GM18861 (cell line): ENCODE results near the gene FBRSL1.

Experiments
- ATAC-seq: cut with Tn5 transposase; IDR thresholded peaks from one replicate; pipeline ENCODE4 v1.9.1; 2021; ENCODE audit not compliant: unreplicated experiment

FBRSL1 gene

DNA sequence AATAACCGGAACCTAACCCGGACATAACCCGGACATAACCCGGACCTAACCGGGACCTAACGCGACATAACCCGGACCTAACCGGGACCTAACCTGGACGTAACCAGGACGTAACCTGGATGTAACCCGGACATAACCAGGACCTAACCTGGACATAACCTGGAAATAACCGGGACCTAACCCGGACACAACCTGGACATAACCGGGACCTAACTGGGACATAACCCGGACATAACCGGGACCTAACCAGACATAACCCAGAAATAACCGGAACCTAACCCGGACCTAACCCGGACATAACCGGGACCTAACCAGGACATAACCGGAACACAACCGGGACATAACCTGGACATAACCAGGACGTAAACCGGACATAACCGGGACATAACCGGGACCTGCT is 6.7 kb upstream of the FBRSL1 start:
- ATAC-seq = no peak

DNA sequence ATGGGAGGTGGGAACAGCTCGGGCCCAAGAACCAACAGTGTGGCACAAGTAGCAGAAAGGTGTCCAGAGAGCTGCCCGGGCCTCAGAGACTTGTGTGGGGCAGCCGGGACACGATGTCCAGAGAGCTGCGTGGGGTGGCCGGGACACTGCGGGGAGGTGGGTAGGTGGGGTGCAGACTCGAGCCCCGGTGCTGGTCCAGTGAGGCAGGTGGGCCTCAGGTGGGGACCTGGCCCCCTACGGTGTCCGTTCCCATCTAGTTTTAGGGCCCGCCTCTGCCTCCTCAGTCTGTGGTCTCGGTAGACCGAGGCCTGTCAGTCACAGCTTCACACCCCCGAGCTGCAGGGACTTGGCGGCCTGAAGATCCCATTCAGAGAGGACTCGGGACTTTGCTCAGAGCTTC is 6.3 kb upstream of the FBRSL1 start:
- ATAC-seq = no peak

DNA sequence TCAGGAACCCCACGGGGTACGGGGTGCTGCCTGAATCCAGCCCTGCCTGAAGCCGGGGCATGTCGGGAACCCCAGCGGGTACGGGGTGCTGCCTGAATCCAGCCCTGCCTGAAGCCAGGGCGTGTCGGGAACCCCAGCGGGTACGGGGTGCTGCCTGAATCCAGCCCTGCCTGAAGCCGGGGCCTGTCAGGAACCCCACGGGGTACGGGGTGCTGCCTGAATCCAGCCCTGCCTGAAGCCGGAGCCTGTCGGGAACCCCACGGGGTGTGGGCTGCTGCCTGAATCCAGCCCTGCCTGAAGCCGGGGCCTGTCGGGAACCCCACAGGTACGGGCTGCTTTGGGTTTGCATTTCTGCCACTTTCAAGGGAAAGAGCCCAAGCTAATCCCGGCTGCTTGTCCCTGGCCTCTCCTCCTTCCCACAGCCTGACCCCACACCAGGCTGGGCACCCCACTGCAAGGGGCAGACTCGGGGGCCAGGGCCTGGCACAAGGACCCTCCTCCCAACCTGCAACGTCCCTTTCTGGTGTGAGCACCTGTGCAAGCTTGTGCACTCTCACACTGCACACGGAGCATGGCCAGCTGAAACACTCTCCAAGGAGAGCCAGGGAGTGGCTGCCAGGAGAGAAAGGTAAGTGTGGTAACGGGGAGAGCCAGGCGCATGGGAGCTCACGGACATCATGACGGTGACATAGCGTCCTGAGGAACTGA is 5.6 kb upstream of the FBRSL1 start:
- ATAC-seq = no peak

DNA sequence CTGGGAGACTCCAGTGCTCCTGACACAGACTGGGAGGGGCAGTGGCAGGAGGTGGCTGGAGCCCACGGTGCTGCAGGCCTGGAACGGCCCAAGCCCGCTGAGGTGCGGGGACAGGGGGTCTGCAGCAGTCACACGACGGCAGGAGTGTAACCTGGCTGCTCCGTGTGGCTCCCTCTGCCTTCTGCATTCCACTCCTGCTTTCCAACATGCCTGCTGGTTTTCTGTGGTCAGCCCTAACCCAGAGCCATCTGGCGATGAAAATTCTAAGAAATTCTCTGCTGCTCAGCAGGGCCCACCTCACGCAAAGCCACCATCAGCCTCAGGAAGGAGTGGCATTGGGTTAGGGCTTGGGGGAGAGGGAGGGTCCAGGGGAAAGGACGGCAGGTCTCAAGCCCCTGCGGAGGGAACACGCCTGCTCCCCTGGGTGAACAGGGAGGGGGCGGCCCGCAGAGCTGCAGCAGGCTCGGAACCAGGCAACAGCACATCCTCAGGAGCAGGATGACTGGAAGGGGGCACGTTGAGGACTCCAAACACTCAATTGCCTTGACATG is 5.0 kb upstream of the FBRSL1 start:
- ATAC-seq = no peak

DNA sequence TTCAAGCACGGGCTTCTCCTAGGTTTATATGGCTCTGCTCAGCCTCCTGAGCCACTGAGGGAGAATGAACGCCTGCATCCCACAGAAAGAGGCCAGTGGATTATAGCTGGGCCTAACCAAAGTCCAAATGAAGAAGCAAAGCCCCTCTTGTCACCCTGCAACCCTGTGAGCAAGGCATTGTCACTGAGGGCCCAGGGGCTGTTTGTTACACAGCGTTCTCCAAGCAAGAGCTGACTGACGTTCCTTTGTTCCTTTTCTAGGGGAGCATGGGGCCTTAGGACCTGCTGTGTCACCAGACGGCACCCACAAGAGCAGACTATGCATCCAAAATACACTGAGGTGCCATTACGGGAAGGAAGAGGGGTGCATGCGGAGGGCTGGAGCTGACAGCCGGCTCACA is 4.3 kb upstream of the FBRSL1 start:
- no peak for ATAC-seq

DNA sequence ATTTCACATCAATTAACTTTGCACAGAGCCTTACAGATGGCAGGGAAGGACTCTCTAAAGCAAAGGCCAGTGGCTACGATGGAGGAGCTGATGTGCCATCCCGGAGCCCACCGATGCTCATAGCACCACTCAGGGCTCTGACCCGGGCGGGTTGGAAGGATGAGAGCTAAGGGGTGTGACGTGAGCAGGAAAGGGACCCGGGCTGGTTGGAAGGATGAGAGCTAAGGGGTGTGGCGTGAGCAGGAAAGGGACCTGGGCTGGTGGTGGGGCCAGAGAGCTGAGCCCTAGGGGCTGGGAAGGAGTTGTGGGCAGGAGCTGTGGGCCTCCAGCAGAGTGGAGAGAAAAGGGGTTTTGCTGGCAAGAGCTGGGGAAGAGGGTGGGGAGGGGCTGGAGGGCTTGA is 3.8 kb upstream of the FBRSL1 start:
- ATAC-seq = no peak

DNA sequence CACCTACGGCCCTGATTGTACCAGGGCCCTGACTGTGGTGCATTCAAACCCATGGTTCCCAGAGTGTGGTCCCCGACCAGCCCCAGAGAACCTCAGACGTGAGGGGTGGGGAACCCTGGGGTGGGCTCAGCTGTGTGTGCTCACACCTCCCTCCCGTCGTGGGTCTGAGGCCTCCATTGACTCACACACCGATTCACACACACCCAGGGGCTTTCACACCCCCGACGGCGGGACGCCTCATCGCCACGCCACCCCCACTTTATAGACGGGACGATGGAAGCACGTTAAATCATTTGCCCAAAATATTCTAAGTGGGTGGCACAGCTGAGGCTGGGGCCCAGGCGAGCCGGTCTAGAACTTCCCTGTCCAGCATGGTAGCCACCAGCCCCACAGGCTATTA is 3.4 kb upstream of the FBRSL1 start:
- no peak for ATAC-seq

DNA sequence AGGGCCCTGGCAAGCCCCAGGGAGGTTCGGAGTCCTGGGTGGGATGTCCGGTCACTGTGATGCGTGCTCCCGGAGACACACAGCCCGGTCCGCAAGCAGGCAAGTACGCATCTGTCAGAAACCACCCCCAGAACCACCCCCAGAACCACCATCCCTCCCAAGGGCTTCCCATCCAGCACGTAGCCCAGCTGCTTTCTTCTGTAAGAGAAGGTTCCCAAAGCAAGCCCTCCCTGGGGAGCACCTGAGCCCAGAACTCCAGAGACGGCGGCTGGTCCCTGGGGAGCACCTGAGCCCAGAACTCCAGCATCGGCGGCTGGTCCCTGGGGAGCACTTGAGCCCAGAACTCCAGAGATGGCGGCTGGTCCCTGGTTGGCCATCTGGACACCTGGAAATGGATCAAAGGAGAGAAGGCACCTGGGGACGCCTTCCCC is 2.6 kb upstream of the FBRSL1 start:
- ATAC-seq = no peak

DNA sequence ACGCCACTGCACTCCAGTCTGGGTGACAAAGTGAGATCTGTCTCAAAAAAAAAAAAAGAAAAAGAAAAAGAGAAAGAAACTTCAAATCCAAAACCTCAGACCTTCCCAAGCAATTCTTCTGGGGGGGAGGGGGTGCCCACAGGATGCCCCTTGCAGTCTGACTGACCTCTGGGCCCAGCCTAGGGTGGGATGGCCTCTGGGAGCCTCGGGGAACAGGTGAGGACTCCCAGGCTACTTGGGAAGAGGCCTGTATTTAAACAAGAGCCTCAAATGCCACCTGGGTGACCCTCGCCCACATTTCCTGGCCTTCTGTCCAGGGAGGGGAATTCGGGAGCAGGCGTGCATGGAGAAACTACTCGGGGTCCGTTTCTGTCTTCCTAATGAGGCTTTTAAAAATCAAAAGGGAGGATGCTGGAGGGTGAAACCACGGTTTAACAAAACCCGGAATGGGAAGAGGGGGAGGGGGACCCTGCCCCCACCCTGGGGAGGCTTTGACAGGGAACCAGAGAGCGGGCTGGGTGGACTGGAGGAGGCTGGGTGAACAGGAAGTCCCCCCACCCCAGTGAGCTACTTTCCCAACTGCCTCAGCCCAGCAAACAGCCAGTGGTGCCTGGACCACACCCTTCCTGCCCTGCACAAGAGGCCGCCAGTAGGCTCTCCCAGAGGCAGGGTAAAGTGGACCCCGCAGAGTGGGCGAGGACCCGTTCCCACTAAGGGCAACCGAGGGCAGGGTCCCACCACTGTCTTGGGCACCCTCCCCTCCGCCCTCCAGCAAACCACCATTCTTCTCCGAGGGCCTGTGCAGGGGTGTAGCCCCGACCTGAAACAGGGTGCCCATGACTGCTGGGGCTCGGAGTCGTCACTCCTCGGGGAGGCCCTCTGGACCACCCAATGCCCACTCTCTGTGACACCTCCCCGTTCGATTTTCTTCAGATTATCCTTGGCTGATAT is 1.5 kb upstream of the FBRSL1 start:
- ATAC-seq = no peak

DNA sequence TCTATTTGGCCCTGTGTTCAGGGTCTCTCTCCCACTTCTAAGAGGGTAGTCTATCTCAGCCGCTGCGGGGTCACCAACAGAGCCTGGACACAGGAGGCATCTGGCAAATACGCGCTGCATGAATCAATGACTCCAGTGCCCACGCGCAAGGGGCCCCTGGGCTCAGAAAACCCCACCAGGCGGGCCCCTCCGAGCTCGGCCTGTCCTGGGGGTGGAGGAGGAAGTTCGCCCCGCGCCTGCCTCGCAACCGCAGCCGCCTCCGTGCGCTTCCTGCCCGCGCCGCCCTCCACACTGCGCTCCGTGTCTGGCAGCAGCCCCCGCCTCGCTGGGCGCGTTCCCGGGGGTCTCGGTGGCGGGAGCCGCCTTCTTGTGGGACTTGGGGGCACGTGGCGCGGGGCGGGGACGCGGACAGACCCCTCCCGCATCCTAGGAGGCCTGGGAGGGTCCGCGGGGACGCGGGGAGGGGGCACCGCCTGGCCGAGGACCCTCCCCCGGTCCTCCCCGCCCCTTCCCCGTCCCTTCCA is 811 bp upstream of the FBRSL1 start:
- no peak for ATAC-seq

DNA sequence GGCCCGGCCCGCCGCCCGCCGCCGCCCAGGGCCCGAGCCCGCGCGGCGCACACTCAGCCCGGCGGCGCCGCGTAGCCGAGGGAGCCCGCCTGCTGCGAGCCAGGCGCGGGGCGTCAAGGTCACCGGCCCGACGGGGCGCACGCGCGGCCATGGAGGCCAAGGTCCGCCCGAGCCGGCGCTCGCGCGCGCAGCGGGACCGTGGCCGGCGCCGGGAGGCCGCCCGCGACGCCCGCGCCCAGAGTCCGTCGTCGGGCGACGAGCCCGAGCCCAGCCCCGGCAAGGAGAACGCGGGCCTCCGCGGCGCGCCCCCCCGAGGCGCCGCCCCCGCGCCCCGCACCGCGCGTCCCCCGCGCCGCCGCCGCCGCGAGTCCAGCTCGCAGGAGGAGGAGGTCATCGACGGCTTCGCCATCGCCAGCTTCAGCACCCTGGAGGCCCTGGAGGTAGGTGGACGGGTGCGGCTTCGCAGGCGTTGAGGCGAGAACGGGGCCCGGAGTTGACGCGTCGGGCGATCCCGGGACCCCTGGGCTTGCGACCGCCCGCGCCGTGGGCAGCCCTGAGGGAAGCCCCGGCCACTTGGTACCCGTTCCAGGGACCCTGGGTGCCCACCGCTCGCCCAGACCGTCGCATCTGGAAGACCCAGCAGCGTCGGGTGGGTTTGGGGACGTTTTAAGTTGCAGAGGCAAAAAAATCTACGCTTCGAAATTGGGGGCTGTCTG is 629 bp downstream of the FBRSL1 start:
- ATAC-seq = peak; percentile 1

DNA sequence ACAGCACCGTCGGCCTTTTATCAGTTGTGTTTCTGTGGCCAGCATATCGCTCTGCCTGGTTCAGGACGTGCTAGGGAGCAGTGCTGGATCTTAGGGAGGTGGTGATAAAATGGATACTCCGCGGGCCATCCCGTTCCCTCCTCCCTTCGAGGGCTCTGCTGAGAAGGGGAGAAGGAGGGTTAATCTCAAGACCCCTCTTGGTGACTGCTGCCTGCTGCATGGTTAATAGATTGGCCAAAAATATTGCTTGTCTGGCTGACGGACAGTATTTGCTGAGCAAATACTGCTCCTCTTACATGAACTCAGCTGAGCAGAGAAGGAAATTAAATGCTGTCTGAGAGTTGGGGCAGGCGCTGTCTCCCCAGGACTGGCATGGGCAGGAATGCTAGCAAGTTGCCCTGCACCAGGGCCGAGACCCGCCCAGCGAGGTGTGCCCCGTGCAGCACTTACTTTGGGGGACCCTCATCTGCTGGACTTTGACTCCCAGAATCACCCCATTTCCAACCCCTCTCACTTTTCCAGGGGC is 1.2 kb downstream of the FBRSL1 start:
- ATAC-seq = no peak

DNA sequence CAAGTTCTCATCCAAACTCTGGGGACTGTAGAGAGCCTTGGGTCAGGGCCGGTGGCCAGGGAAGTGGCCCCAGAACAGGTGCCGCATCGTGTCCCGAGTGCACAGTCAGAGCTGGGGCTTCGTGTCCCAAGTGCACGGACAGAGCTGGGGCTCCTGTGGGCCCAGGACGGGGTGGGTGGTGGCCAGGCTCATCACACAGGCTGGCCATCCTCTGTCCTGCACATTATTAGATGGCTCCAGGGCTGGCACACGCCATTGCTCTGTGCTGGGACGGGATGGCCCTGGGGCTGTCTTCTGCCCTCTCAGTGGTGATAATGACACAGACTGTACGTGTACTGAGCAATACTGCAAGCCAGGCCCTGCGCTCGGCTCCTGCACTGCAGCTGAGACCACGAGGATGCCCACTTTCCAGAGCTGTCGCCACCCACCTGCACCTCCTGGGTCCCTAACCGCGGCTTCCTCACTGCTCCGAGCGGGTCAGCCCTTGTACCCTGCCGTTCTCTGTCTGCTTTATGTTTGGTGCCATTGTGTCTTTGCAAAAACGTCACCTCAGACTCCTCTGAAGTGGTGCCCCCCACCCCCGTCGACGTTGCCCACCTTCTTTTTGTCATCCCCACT is 1.9 kb downstream of the FBRSL1 start:
- no peak for ATAC-seq

DNA sequence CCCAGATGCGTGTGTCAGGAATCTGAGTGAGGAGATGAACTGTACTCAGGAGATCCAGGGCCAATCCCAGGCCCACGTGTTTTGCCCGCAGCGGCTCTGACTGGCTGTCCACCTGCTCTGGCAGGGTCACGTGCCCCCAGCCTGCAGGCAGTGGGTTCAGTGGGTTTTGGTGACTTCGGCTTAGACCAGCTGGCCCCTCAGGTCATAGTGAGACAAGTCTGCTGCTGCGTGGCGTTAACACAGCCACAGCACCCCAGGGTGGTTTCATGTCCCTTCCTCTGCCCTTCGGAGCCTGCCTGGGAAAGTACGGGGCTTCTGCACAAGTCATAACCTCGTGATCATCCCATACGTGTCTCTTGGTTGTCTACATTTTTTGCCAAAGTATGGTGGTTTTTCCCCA is 2.6 kb downstream of the FBRSL1 start:
- peak; percentile 29 for ATAC-seq

DNA sequence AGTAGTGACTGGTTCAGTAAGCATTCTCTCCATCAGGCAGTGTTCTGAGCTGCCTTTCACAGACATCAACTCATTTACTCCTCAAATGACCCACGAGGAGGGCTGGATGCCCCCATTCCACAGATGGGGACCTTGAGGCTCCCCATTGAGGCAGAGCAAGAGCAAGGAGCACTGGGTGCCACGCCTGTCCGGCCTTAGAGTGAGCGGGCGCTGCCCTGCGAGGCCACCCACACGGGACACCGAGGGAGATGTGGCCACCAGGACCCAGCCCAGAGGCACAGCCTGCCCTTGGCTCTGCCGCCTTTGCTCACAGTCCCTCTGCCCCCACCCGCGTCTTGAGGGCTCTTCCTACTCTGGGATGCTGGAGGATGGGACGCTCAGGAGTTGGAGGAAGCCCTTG is 3.0 kb downstream of the FBRSL1 start:
- no peak for ATAC-seq

DNA sequence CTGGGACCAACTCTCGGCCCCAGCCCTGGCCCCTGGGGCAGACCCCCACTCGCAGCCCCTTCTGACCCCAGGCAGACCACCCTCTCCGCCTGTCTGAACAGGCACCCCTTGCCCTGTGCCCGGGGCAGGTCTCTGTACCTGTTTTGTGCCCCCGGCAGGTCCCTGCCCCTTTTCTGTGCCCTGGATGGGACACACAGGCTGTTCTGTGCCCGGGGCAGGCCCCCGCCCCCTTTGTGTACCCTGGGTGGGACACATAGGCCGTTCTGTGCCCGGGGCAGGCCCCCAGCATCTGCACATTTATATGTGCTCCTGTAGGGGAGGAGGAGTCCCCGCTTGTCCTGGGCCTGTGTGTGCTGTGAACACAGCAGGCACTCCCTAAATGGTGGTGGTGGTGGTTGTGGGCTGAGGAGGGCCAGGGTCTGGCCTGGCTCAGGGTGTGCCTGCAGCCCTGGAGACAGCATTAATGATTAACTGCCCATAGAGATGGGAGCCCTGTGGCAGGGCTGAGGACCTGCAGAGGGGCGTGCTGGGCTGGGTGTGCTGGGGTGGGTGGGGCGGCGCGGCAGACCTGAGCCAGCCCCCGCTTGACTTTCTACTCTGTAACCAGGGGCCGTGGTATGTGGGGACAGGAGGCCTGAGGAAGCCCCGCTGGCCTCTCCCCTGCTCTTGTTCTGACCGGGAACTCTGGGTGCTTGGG is 3.7 kb downstream of the FBRSL1 start:
- no peak for ATAC-seq

DNA sequence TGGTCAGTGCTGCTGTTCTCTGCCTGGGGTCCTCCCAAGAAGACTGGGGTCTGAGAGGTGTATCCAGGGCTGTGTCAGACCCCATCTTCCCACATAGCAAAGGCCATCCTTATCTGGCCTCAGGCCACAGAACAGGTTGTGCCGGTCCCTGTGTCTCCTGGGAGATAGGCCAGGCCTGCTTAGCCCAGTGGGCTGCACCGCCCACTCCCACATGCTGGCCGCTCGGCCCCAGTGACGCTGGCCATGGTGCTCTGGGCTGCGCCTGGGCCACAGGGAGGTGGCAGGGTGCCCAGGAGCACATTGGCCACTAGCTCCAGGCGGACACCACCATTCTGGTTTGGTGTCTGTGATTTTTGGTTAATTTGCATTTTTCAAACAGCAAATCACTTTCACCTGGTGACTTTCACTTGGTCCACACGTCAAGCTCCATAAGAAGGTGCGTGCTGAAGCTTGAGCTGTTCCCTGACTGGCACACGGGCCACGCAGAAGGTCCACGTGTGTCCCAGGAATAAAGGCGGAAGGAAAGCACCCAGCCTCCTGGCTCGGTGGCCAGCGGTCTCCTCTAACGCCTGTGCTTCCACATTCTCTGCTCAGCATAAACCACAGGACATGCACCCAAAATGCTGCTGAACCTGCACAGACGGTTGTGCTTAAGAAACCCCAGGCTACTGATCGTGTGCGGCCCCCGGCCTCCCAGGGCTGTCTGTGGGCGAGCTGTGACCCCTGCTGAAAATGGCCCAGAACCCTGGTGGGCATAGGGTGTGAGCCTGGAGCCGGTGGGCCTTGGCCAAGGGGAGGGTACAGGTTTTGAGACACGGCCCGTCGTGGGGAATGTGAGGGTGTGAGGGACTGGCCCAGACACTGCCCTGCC is 4.6 kb downstream of the FBRSL1 start:
- ATAC-seq = no peak

DNA sequence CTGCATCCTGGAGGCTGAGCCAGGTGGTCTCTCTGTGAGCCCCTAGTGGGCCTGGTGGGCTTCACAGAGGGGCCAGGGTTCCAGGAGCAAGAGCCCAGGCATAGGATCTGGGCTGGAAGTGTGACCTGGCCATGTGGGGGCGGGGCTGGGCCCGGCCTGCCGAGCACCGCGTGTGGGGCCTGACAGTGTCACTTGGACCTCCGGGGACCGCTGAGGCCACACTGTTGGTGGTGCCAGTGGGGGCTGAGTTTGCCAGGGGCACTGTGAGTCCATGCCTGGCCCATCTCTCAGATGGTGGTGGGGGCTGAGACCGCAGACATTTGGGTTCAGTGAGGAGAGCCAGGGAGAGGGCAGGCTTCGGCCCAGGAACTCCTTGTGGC is 5.2 kb downstream of the FBRSL1 start:
- ATAC-seq = no peak
